Measurements from ENCODE around the gene GRIK2.
"Not testable (repeated sequence)": the region's sequence is repeated elsewhere in the genome, so short reads cannot be mapped to it uniquely, and the experiment has no call there.

GRIK2 gene

DNA sequence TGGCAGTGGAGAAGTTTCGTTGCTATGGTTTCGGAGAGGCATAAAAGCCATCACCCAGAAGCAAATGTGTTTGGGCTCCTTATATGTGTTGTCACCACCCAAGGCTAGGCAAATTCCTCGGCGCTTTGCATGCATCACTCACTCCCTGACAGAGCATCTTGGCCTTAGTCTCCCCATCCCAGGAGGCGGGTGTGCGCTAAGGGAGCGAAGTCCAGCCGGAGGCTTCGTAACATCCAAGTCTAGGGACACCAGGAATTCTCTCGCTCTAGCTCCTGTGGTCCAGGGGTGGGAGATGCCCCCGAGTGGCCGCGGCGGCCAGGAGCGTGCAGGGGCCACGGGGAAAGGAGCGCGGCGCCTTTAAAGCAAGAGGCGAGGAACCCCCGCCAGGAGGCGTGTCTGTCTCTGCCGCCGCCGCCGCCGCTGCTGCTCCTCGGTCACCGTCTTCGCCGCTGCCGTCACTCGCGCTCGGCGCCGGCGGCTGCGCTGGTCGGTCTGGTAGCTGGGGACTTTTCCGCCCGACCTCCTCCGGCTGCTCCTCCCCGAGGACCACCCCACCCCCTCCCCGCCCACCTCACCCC lies at the start of gene GRIK2:
Gene GRIK2, plus strand, starts transcription at position 458 of the 578 bp plus-strand sequence.
- DNase-seq: peak in 1 of 3 donors; percentile 22

DNA sequence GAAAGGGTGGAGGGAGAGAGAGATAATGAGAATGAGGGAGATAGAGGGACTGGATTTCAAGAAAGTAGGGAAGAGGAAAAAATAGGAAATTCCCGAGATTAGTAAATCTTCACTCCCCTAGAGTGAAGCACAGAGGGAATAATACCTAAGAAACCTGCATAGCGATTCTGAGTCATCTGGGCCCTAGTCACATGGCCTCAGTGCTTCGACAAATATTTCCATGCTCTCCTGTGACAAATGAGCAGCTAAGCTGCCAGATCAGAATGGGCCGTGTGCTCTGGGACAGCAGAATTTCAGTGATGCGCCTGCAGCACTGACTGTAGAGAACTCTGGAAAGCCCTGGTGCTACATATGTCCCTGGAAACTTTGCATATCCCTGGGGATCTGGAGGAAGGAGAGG lies 48.6 kb upstream of the GRIK2 start:
- DNase-seq: no peak

DNA sequence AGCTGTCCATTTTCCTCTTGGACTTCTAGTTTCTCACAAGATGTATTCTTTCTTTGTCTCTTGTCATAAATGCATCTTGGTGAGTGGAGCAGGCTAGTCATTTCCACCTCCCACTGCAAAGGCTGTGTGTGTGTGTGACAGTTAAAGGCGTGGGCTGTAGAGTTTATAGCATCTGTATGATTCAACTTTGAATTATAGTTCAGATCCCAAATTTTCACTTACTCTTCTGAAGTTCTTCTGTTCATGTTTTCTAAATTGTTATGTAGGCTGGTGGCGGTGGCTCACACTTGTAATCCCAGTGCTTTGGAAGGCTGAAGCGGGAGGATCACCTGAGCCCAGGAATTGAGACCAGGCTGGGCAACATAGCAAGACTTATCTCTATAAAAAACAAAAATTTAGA lies 44.7 kb upstream of the GRIK2 start:
- no peak for DNase-seq

DNA sequence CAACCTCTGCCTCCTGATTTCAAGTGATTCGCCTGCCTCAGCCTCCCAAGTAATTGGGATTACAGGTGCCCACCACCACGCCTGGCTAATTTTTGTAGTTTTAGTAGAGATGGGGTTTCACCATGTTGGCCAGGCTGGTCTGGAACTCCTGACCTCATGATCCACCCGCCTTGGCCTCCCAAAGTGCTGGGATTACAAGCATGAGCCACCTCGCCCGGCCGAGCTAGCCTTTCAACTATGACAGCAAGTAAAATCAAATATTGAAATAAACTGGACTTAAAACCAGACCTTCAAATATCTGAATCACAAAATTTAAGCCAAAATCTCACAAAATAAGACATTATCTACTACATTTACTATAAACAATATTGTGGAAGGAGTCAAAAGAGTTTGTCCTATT lies 42.9 kb upstream of the GRIK2 start:
- DNase-seq: not testable (repeated sequence)

DNA sequence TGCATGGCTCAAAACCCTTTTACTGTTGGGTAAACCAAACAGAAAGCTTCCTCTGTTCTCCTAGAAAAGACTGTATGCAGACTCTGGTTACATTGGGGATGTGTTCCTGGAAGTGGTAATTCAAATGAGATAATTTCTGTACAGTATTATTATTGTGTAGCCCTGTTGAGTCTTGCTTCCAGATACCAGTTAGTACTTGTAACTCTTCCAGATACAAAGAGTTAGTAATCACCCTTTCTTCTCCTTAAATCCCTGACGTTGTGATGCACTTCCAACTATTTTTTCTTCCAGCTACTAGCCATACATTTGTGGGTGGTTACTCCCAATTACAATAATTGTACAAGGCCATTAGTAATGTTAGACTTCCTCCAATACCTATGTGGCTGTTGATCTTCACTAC lies 42.3 kb upstream of the GRIK2 start:
- no peak for DNase-seq

DNA sequence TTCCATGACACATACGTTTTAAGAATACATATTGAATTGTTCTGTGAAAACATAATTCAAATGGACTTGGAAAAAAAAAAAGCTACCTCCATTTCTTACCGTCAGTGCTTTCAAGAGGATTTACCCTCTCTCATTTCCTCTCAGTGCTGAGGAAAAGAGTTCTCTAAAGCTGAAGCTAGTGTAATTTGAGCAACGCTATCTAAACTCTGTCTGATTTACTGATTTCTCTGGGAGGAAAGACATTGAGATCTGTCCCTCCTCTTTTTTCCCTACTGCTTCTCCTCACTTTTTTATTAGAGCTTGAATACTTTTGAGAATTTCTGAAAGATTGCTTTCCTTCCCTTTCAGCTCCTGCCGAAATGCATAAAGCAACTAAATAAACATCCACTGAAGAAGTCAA lies 41.2 kb upstream of the GRIK2 start:
- DNase-seq: no peak

DNA sequence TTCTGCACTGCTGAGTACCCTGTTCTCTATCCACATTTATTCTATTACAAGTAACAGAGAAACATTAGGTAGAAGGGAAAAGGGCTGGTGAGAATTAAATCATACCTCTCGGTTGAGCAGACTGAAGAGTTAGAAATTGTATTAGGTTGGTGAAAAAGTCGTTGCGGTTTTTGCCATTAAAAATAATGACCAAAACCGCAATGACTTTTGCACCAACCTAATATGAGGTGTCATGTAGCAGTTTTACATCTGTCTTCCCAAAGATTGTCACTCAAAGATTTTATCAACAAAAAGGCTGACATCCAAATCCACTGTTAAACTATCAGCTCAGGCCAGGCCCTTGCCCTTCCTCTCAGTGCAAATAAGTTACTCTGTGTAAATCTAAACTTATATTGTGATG lies 28.3 kb upstream of the GRIK2 start:
- no peak for DNase-seq

DNA sequence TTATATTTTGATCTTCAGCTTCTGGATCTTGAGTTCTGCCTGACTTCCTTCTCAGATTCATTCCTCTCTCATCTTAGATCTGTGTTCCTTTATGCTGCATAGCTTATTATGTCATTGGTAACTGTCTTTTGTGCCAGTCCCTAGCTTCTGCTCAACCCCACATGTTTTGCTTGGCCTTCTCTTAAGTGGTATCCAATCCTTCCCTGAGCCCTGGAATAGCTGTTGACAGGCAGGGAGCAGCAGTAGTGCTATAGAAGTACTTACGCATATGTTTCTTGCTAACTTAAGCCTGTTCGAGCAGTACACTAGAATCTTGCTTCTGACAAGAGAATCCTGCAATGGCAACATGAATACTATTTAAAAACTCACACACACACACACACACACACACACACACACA lies 13.6 kb upstream of the GRIK2 start:
- no peak for DNase-seq

DNA sequence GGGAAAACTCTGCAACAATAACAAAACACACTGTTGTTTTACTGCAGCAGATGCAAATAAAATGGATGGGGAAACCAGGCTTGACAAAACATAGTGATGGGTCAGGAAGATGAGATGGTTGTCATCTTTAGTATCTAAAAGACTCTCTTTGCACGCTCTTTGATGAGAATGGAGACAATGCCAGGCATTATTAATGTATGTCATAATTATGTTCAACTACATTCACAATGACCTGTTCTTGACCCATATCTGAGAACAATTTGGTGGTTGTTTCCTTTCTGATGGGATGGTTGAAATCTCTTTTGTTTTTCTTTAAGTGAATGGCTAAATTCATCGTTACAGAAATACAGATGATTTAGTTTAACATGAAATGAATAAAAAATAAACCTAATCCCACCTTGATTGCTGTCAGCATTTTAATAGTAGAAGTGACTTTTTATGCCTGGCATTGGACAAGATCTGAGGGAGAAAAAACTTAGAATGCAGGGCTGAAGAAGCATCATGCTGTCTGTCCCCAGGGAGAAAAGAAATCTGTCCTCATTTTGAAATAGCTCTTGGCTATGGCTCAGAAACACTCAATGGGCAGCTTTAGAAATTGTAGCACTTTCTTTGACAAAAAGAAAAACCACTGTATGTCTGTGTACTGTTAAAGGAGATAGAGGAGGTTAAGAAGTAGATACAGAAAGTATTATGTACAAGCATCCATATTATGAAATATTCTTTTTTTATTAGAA lies 12.4 kb upstream of the GRIK2 start:
- DNase-seq: no peak

DNA sequence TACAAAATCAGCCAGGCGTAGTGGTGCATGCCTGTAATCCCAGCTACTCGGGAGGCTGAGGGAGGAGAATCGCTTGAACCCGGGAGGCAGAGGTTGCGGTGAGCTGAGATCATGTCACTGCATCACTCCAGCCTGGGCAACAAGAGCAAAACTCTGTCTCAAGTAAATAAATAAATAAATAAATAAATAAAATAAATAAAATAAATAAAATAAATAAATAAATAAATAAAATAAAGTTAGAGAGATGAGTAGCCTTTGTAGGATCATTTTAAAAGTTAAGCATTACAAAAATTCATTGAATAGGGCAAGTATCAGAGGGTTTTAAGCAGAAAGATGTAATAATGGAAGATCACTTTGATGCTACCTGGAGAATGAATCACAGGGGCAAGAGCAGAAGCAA lies 9.8 kb upstream of the GRIK2 start:
- not testable (repeated sequence) for DNase-seq

DNA sequence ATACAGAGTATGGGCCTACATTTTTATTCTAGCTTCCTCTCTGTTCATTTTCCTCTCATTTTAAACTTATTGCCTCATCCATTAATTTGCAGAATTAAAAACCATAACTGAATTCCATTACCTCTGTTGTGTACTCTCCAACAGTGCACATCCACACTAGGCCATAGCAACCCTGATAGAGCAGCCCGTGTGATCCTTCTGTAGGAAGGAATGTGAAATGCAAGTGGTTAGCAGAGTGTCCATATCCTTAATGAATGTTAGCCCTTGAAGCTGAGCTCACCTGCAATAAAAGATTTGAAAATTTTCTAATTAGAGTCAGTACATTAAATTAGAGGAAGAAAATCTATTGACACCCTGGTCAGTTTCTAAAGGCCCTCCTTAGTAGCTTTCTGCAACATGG lies 6.5 kb upstream of the GRIK2 start:
- no peak for DNase-seq

DNA sequence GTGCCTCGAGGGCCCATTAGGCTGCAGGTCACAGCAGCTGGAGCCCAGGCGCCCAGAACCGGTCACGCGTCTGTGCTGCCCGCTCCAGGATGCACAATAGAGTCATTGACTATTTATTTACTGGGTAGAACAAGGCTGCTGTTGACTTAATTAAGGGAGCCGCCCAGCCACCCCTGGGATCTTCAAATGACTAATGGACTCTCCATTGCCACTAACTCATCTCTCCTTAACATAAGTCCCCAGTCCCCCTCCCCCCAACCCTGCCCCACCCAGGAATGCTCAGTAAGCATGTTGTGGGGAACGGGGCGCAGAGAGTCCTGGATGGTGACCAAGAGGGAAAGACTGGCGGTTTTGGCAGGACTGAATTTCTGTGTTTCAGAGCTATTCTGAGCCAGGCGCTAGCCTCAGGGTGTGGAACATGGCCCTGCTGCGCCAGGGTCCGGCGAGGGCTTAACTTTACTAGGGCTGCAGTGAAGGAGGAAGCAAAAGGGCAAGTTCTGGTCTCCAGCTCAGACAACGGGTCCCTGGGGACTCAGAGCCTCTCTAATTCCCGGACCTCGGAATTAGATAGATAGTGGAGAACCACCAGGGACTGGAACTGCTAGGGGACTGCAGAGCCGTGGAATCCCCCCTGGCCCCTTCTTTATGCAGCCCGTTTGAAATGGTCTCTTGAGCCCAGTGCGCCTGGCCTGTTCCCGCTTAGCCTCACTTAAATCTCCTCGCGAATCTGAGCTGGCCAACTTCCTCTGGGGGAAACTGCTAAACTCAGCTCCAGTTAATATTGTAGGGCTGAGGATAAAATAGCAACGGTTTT lies 1.5 kb upstream of the GRIK2 start:
- no peak for DNase-seq

DNA sequence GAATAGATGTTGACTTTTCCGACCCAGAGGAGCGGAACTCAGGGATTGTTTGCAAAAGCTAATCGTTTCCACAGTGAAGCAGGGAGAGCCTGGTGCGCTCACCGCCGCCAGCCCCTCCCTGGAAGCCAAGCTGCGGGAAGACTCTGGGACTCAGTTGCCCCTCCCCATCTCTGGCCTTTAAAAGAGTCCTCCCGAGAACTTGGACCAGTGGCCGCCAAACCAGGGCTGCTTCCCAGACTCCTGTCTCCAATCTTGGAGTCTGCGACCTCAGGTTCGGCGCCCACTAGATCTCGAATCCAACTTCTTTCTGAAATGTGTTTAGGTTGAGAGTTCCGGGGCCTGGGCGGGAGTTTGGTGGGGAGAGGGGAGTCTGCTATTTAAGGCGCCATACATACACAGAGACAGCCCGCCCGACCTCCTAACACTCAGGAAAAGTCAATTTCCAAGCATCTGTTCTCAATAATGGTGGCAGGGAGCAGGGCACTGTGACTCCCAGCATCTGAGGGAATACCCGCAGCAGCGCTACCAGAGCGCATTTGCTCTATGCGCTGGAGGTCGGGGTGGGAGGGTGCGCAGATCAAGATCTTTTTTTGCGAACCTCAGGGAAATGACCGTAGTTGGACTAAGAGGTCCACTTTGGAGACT lies 800 bp upstream of the GRIK2 start:
- DNase-seq: no peak

DNA sequence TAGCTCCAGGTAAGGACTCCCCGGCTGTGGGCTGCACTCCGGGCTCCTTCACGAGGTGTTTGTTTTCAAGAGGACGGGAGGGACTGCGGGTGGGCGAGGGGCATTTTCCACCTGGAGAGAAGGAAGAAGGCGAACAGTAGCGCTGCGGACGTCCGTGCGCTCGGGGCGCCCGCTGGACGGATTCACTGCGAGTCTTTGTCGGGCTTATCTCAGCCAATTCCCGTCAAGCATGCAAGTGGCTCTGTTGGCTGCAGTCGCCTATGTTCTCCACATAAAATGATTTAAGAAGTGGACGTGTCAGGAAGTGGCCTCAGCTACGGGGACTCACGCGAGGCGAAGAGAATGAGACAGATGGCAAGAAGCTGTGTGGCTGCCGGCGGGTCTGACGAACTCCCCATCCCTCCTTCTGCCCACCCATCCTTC lies 332 bp downstream of the GRIK2 start:
- DNase-seq: no peak

DNA sequence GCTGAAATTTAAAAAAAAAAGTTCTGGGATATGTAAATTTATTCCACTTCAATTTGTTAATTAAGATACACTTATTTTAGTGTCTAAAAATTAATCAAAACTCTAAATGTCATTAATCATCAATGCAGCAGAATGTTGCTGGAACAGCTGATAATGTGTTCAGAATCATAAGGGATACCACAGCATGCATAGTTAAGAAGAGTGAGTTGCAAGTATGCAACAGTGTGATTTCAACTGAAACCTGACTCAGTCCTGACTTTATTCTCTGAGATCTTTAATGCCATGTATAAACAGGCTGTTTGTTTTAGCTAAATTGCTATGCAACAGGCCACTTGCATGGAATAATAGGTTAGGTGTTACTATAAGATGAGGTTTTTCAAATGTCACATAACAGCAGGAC lies 1.4 kb downstream of the GRIK2 start:
- no peak for DNase-seq

DNA sequence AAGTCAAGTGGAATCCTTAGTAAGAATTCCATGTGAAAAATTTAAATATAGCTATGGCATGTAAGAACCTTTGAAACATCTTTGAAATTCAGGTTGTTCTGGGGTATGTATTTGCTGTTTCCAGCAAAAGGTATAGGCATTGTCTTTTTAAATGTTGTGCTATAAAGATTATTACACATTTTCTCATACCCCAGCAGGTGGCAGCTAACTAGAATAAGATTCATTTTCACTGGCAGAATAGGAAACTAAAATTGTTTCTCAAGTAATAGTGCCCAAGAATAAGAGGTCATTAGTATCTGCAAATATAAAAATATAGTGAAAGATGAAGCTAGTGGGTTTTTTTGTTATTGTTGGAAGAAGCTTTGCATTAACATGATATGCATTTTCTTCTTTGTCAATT lies 1.8 kb downstream of the GRIK2 start:
- no peak for DNase-seq

DNA sequence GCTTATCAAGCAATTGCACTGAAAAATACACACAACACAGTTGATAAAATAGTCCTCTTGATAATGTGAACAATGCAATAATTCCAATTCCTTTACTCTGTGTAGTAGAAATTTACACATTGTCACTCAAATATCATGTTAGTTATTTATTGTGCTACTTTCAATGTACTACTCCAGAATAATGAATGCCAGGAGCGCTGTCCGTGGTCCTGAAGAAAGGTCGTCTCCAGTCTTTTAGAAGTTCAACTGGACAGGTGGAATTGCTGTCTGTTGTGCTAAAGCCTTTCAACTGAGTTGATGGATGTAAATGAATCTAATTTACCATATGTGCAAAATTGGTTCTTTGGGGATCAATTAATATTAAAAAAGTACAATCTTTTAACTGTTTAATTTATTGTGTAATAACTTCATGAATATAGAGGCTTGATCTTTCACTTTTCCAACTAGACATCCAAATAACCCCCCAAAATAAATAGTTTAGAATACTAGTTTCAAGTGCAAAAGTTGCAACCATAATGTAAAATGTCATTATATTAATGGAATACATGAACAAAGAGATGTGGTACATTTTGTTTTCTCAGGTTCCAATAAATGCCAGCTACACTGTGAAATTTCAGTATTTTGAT lies 3.2 kb downstream of the GRIK2 start:
- peak; percentile 42 to 67 (median 60) for DNase-seq

DNA sequence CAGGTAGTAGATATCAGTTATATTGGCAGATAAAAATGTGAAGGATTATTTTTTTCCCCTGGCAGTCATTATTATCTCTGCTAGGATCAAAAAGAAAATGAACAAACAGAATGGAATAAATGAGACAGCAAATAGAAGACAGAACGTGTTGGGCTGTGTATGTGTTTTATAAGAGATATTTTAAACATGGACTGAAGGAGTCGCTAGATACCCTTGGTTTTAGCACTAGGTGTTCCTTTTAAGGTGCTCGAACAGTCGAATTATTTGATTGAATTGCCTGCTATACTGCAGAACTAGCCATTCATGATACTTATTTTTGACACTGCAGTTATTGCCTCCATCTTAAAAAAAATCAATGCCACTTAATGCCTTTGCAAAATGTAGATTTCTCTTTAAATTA lies 3.7 kb downstream of the GRIK2 start:
- no peak for DNase-seq

DNA sequence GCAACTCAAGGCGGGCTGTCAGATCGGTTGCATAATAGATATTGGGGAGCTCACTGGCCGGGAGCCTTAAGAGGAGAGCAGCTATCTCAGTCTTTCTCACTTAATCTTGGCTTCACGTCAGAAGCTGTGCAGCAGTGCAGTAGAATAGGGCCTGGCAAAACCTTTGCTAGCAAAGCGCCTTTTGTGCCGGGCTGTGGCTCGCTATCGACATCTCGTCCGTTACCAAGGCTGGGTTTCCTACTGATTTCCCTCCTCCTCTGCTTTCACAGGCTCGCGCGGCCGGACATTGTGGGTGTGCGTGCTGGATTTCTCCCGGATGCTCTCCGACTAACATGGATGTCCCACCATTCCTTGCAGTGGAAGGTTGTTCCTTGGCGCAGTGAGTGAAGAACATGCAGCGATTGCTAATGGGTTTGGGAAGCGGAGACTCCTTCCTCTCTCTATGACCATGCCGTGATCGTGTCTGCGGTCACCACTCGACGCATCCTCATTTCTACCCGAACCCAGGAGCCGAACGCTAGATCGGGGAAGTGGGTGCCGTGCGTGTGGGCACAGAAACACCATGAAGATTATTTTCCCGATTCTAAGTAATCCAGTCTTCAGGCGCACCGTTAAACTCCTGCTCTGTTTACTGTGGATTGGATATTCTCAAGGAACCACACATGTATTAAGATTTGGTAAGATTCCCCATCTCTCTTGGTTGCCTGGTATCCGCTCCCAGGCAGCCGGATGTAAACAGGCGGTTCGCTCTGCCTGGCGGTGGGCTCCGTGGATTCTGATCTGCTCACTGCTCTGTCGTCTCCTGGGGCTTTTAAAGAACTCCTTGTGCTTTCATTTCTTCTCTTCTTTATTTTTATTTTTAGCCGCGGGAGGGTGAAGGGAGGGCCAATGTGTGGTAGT lies 5.5 kb downstream of the GRIK2 start:
- no peak for DNase-seq

DNA sequence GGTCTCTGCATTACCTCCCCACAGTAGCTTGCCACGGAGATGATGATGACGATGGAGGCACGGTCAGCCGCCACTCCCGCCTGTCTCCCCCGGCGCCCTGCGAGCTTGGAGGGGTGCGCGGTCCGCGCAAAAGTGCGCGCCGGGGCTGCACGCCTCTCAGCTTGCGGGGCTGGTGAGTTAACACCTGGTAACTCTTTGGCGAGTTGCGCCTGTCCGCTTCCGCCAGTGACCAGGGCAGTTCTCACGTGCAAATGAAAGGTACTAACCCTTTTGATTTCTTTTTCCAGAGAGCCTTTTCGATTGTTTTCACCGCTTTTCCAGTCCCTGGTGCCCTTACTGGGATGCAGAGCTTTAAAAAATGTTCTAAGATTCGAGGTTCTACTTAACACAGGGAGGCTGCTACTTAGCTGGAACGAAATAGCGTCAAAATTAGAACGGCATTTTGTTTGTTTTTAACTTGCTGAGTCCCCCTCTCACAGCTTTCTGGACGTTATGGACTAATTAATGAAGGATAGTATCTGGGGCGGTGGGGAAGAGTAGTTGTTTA lies 6.2 kb downstream of the GRIK2 start:
- DNase-seq: no peak

DNA sequence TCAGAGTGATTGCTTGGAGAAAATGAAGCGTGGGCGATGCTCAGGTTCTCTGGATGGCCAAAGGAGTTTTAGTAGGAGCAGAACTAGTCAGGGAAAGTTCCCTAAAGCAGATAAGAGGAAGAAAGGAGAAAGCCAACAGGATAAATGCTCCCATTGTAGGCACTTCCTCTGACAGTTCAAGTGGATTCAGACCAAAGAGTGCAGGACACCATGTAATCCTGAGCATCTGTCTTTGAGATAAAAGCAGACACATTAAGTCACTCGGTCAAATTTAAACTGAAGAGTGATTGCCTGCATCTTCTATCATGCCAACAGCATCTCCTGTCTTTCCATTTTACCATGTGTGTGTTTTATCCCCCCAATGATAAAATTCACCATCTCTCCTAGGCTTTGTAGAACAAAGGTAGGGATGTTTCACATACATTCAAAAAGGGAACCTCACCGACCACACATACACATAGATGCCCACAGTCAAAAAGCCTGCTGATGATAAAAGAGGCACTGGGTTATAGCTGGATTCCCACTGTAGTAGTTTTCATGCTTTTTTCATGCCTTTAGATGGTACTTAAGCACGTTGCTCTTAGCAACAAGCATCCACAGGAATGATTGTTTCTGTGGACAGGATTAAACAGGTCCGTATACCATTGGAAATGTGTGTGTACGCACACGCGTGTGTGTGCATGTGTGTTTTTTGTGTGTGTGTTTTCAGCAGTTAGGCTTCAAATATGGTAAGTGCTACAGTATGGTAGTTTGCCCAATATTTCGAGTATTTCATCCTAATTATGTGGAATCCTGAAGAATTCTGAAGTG lies 7.0 kb downstream of the GRIK2 start:
- no peak for DNase-seq
